Loucy (cell line): ENCODE data around the gene HRH4.
A peak's percentile ranks its signal among the peaks of the same experiment; 100 is the strongest.

ENCODE experiments used
- H2AFZ ChIP-seq: fragments of 200-600 bp; sonication (generic); 2 replicates; pipeline ENCODE4 v1.6.0; 2016; ENCODE audit warnings: antibody characterized with exemption, mild to moderate bottlenecking, low read length, moderate library complexity
- H3F3A ChIP-seq: fragments of 200-600 bp; 2 replicates; pipeline ENCODE4 v1.6.0; 2016; ENCODE audit warnings: antibody characterized with exemption, low read depth, mild to moderate bottlenecking
- H3K27me3 ChIP-seq: fragments of 200-600 bp; sonication (generic); 2 replicates; pipeline ENCODE4 v1.6.1; 2014; ENCODE audit warnings: low read length, mild to moderate bottlenecking; ENCODE audit not compliant: insufficient read depth, poor library complexity, severe bottlenecking
- H3K36me3 ChIP-seq: fragments of 200-600 bp; sonication (generic); 2 replicates; pipeline ENCODE4 v1.6.1; 2016; ENCODE audit warnings: low read length; ENCODE audit not compliant: insufficient read depth
- H3K4me1 ChIP-seq: fragments of 200-600 bp; sonication (generic); 2 replicates; pipeline ENCODE4 v1.5.1; 2014; ENCODE audit warnings: low read length, mild to moderate bottlenecking; ENCODE audit not compliant: insufficient read depth, poor library complexity, severe bottlenecking
- H3K4me2 ChIP-seq: fragments of 200-600 bp; sonication (generic); 2 replicates; pipeline ENCODE4 v1.6.0; 2014; ENCODE audit warnings: antibody characterized with exemption, low read length, low read depth, mild to moderate bottlenecking; ENCODE audit not compliant: poor library complexity, severe bottlenecking
- H3K4me3 ChIP-seq: fragments of 200-600 bp; sonication (generic); 2 replicates; pipeline ENCODE4 v1.5.1; 2014; ENCODE audit warnings: low read length, mild to moderate bottlenecking, mixed read lengths; ENCODE audit not compliant: poor library complexity, severe bottlenecking
- H3K79me2 ChIP-seq: fragments of 200-600 bp; sonication (generic); 2 replicates; pipeline ENCODE4 v1.6.1; 2014; ENCODE audit warnings: low read length; ENCODE audit not compliant: insufficient read depth
- H3K9ac ChIP-seq: fragments of 200-600 bp; sonication (generic); 2 replicates; pipeline ENCODE4 v1.6.0; 2014; ENCODE audit warnings: mild to moderate bottlenecking, low read depth, low read length, moderate library complexity; ENCODE audit not compliant: poor library complexity, severe bottlenecking
- H3K9me2 ChIP-seq: fragments of 200-600 bp; sonication (generic); replicated peaks from 2 replicates; pipeline ENCODE4 v1.6.1; 2016; ENCODE audit warnings: low read depth, low read length, mixed read lengths
- H3K9me3 ChIP-seq: fragments of 200-600 bp; sonication (generic); 2 replicates; pipeline ENCODE4 v1.6.1; 2014; ENCODE audit warnings: mild to moderate bottlenecking, antibody characterized with exemption, low read length, low read depth; ENCODE audit not compliant: insufficient read depth
- H4K20me1 ChIP-seq: fragments of 200-600 bp; sonication (generic); 2 replicates; pipeline ENCODE4 v1.6.0; 2014; ENCODE audit warnings: antibody characterized with exemption, low read length, mild to moderate bottlenecking; ENCODE audit not compliant: insufficient read depth, poor library complexity, severe bottlenecking
- CTCF ChIP-seq: fragments of 200-600 bp; sonication (generic); conservative IDR thresholded peaks from 2 replicates; pipeline ENCODE4 v1.5.1; 2014; ENCODE audit warnings: mild to moderate bottlenecking, antibody characterized with exemption, low read length
- EZH2phosphoT487 ChIP-seq: fragments of 200-600 bp; IDR thresholded peaks from 2 replicates; pipeline ENCODE4 v1.6.1; 2018; ENCODE audit warnings: antibody characterized with exemption, mild to moderate bottlenecking, moderate library complexity, borderline replicate concordance

Gene HRH4

GRCh38 chr18:24443870-24444269 lies 16.6 kb upstream of the HRH4 start:
- H3K27me3 ChIP-seq, result no peaks in the 10 kb centered on the region
- peaks cover 24% of the 10 kb centered on the region for H3K4me1 ChIP-seq
- H3K36me3 ChIP-seq, result no peaks in the 10 kb centered on the region
- no peaks in the 10 kb centered on the region for H3K9me2 ChIP-seq
- H3K4me3 ChIP-seq, result no peak overlapping the region
- no peaks in the 10 kb centered on the region for H3F3A ChIP-seq
- no peak overlapping the region for H3K4me2 ChIP-seq
- no peaks in the 10 kb centered on the region for H3K79me2 ChIP-seq
- H4K20me1 ChIP-seq, result no peaks in the 10 kb centered on the region
- peak overlapping the region; percentile 83 for H2AFZ ChIP-seq
- TF ChIP-seq CTCF, result no peak
- no peak for TF ChIP-seq EZH2phosphoT487
- H3K9ac ChIP-seq, result peak overlapping the region; percentile 16
- no peaks in the 10 kb centered on the region for H3K9me3 ChIP-seq

- Histone ChIP-seq H3K9me3 (no peaks in the 10 kb centered on the region), H3K79me2 (no peaks in the 10 kb centered on the region), H4K20me1 (no peaks in the 10 kb centered on the region), H3K9ac (no peak overlapping the region), H3K36me3 (no peaks in the 10 kb centered on the region), H2AFZ (0 out of 2 replicates have a peak overlapping the region, but pooled peaks have one; percentile 25), H3K4me3 (no peak overlapping the region), H3K4me1 (peaks cover 24% of the 10 kb centered on the region), H3K4me2 (no peak overlapping the region), H3K27me3 (no peaks in the 10 kb centered on the region), H3F3A (no peaks in the 10 kb centered on the region), H3K9me2 (no peaks in the 10 kb centered on the region)
- TF ChIP-seq EZH2phosphoT487 (no peak), CTCF (no peak)
Measured at GRCh38 chr18:24446453-24446852, 14.0 kb upstream of the HRH4 start.

GRCh38 chr18:24446953-24447538 lies 13.4 kb upstream of the HRH4 start:
- no peak for TF ChIP-seq EZH2phosphoT487
- peak; percentile 71 for TF ChIP-seq CTCF
- Histone ChIP-seq H3K36me3 (no peaks in the 10 kb centered on the region), H3K4me1 (peaks cover 24% of the 10 kb centered on the region)

More at GRCh38 chr18:24446953-24447538, 13.4 kb upstream of the HRH4 start:
- H3F3A ChIP-seq, result no peaks in the 10 kb centered on the region
- H3K9me3 ChIP-seq, result no peaks in the 10 kb centered on the region
- no peak overlapping the region for H3K9ac ChIP-seq
- H4K20me1 ChIP-seq, result no peaks in the 10 kb centered on the region
- no peaks in the 10 kb centered on the region for H3K9me2 ChIP-seq
- no peak overlapping the region for H3K4me3 ChIP-seq
- H3K79me2 ChIP-seq, result no peaks in the 10 kb centered on the region
- H2AFZ ChIP-seq, result peak overlapping the region; percentile 4; the same call in 1 of the 2 replicates
- no peaks in the 10 kb centered on the region for H3K27me3 ChIP-seq
- no peak overlapping the region for H3K4me2 ChIP-seq
